Testis (tissue), 3 donors: ENCODE data around the gene BSN. TPM values are rescaled to one million over a fixed set of nuclear protein-coding genes. Genes with fewer than 3 reads are reported as not detected.
"Not testable (repeated sequence)": the region's sequence is repeated elsewhere in the genome, so short reads cannot be mapped to it uniquely, and the experiment has no call there.

Experiments used
- DNase-seq: peaks from one replicate; pipeline ENCODE4 v3.0.0-alpha.2; 2019
- H3K27ac ChIP-seq, 2 donors: fragments of 200-600 bp; sonication (generic); one replicate each; pipeline ENCODE4 v1.5.1; 2019
- H3K27me3 ChIP-seq: fragments of 200-600 bp; sonication (generic); one replicate; pipeline ENCODE4 v1.5.1; 2019
- H3K36me3 ChIP-seq: fragments of 200-600 bp; sonication (generic); one replicate; pipeline ENCODE4 v1.5.1; 2017; ENCODE audit warnings: low read depth; ENCODE audit errors: missing control alignments
- H3K4me1 ChIP-seq: fragments of 200-600 bp; sonication (generic); one replicate; pipeline ENCODE4 v1.5.1; 2019
- H3K4me3 ChIP-seq, 2 donors: fragments of 200-600 bp; sonication (generic); one replicate each; pipeline ENCODE4 v1.5.1; 2017 to 2019
- H3K9me3 ChIP-seq: fragments of 200-600 bp; sonication (generic); one replicate; pipeline ENCODE4 v1.5.1; 2017
- POLR2A ChIP-seq: fragments of 450-650 bp; IDR thresholded peaks from one replicate; pipeline ENCODE4 v1.6.1; 2017; ENCODE audit warnings: antibody characterized with exemption, mild to moderate bottlenecking, moderate library complexity
- WGBS, 2 donors: methylation state at CpG; one replicate each; pipeline ENCODE4 v1.1.5; 2018; 5-methylcytosine and 5-hydroxymethylcytosine counted together
- intact Hi-C: fragments of 100-400 bp; cut with DNase I; formaldehyde crosslinking; loops from one replicate; pipeline ENCODE4 v1.15.1; 2023; ENCODE audit warnings: low total_unique reads
- polyA plus RNA-seq: library from polyadenylated mRNA; stranded (reverse); fragments of 350-450 nt; fragmentation: Illumina TruSeq; extraction: RNeasy Lipid Tissue Mini Kit (QIAGEN cat#74804); gene quantifications from one replicate; pipeline ENCODE4 v1.2.3, GENCODE V29; 2014; ENCODE audit warnings: low read depth, low replicate concordance; ENCODE audit not compliant: insufficient read depth
- total RNA-seq, 2 donors: library from RNA; depleted of rRNA; stranded (reverse); fragments of >200 nt; gene quantifications; one replicate each; pipeline ENCODE4 v1.2.3, GENCODE V29; 2016
- TF ChIP-seq, protein P1 (sequence below), 3 experiments: fragments of 450-650 bp in 2 of 3; fragments of 200-600 bp in 1 of 3; sonication (generic) in 1 of 3; IDR thresholded peaks; one replicate each; pipeline ENCODE4 v1.5.1; 2016 to 2019; ENCODE audit warnings: antibody characterized with exemption in 3 of 3, mild to moderate bottlenecking in 2 of 3, moderate library complexity in 1 of 3

BSN gene
- total and polyA plus RNA-seq, 3 donors from 2014 or later, result 9.9 to 25.3 (median 18.9) TPM

GRCh38 chr3:49683162-49683561, 128.9 kb downstream of the BSN start:
- no peak overlapping the region for H3K27ac ChIP-seq
- DNase-seq, result no peak
- no peak overlapping the region for H3K4me3 ChIP-seq
- H3K9me3 ChIP-seq, result no peaks in the 10 kb centered on the region
- no peaks in the 10 kb centered on the region for H3K36me3 ChIP-seq
- intact Hi-C loops, result no loop called here
- no peaks in the 10 kb centered on the region for H3K27me3 ChIP-seq
- WGBS, 2 donors, result 79 to 100% methylated on average over 1 to 6 of the region's 6 CpGs
- no peaks in the 10 kb centered on the region for H3K4me1 ChIP-seq
- TF ChIP-seq, protein P1, sequence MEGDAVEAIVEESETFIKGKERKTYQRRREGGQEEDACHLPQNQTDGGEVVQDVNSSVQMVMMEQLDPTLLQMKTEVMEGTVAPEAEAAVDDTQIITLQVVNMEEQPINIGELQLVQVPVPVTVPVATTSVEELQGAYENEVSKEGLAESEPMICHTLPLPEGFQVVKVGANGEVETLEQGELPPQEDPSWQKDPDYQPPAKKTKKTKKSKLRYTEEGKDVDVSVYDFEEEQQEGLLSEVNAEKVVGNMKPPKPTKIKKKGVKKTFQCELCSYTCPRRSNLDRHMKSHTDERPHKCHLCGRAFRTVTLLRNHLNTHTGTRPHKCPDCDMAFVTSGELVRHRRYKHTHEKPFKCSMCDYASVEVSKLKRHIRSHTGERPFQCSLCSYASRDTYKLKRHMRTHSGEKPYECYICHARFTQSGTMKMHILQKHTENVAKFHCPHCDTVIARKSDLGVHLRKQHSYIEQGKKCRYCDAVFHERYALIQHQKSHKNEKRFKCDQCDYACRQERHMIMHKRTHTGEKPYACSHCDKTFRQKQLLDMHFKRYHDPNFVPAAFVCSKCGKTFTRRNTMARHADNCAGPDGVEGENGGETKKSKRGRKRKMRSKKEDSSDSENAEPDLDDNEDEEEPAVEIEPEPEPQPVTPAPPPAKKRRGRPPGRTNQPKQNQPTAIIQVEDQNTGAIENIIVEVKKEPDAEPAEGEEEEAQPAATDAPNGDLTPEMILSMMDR (IDR thresholded peaks at IDR 0.05), result no peak
- no peak for TF ChIP-seq POLR2A

GRCh38 chr3:49684453-49684852, 130.2 kb downstream of the BSN start:
- H3K36me3 ChIP-seq, H3K27me3 ChIP-seq, DNase-seq, intact Hi-C loops, H3K4me1 ChIP-seq, H3K27ac ChIP-seq, H3K4me3 ChIP-seq, H3K9me3 ChIP-seq: not testable (repeated sequence)
- 89% methylated on average over 2 of the region's 2 CpGs; no CpG with 5 or more reads in 1 of the 2 donors for WGBS, 2 donors

- H3K27ac ChIP-seq, H3K36me3 ChIP-seq, H3K9me3 ChIP-seq, H3K4me3 ChIP-seq, DNase-seq, H3K4me1 ChIP-seq, H3K27me3 ChIP-seq, intact Hi-C loops: not testable (repeated sequence)
- WGBS, 2 donors, result 82 to 93% methylated on average over 8 to 10 of the region's 10 CpGs
Measured at GRCh38 chr3:49685103-49685502, 130.8 kb downstream of the BSN start.

DNA sequence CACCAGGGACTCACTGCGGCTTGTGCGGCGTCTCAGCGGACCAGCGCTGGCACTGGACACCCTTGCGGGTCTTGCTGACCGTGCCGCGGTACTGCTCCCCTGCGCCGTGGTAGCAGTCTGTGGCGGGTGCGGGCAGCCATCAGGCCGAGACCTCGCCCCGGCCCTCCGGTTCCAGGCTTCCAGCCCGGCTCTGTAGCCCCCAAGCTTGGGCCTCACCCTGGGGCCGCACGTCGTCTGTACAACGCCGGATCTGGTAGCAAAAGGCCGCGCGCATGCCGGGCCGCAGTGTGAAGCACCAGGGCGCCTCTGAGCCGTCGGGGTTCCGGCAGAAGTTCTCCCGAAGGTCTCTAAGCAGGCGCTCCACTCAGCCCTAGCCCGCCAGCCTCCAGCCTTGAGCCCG, 131.6 kb downstream of the BSN start:
- 19 to 56% methylated on average over 6 to 18 of the region's 36 CpGs for WGBS, 2 donors
- DNase-seq, H3K27ac ChIP-seq, H3K4me1 ChIP-seq, H3K9me3 ChIP-seq, H3K36me3 ChIP-seq, H3K27me3 ChIP-seq, intact Hi-C loops: not testable (repeated sequence)
- peak overlapping the region in 1 of 2 donors; percentile 43 for H3K4me3 ChIP-seq

DNA sequence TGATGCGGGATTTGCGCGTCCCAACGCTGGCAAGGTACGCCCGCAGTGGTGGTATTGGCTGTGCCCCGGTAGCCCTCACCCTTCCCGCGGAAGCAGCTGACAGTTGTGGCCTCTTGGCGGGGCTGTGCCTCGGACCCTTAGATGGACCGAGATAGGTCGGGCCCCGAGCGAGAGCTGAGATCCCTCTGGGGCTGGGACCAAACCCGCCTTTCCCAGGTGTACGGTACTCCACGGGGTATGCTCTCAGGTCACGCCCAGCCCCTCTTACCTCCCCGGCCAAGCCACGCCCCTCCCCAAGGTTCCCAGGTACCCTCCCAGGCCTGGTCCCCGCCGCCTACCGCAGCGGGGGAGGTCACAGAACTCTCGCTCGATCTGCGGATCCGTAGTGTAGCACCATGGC, 132.1 kb downstream of the BSN start:
- H3K27me3 ChIP-seq, H3K36me3 ChIP-seq, H3K9me3 ChIP-seq, H3K27ac ChIP-seq, DNase-seq, intact Hi-C loops: not testable (repeated sequence)
- 6% methylated on average over 21 of the region's 29 CpGs; no CpG with 5 or more reads in 1 of the 2 donors for WGBS, 2 donors
- Histone ChIP-seq H3K4me1 (peaks cover 11% of the 10 kb centered on the region), H3K4me3 (peak overlapping the region; percentile 13 to 43)

DNA sequence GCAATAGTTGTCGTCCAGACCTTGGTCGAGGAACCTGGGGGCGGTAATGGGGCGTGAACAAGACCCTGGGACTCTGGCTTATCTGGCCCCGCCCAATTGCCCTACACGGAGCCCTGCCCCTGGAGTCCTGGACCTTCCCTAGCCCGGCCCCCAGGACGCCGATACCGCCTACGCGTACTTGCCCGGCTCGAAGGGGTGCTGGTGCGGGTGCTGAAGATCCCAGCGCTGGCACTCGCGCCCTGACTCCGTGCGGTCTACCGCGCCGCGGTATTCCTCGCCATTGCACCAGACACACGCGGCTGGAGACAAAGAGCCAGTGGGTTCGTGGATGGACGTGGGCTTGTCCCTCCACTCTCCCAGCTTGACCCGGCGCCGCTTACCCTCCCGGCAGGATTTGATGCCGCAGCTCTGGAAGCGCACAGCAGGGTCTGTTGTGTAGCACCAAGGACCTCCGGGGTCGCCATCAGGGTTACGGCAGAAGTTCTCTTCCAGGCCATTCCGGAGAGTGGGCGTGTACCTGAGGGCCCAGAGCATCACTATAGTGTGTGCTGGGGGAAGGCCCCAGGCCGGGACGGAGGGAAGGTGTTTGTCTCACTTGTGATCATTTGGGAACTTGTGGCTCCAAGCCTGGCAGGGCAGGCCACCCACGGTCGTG, 132.6 kb downstream of the BSN start:
- 14 to 23% methylated on average over 5 to 44 of the region's 44 CpGs for WGBS, 2 donors
- H3K9me3 ChIP-seq, intact Hi-C loops, H3K27ac ChIP-seq, H3K27me3 ChIP-seq, H3K36me3 ChIP-seq: not testable (repeated sequence)
- H3K4me3 ChIP-seq, result peak overlapping the region in 1 of 2 donors; percentile 43
- DNase-seq, result peak; percentile 60
- peaks cover 11% of the 10 kb centered on the region for H3K4me1 ChIP-seq

- H3K27me3 ChIP-seq, H3K4me3 ChIP-seq, DNase-seq, H3K27ac ChIP-seq, H3K9me3 ChIP-seq, H3K36me3 ChIP-seq, intact Hi-C loops: not testable (repeated sequence)
- 91 to 92% methylated on average over 9 to 12 of the region's 12 CpGs for WGBS, 2 donors
- H3K4me1 ChIP-seq, result peaks cover 11% of the 10 kb centered on the region
Measured at GRCh38 chr3:49687424-49687795, 133.1 kb downstream of the BSN start.

DNA sequence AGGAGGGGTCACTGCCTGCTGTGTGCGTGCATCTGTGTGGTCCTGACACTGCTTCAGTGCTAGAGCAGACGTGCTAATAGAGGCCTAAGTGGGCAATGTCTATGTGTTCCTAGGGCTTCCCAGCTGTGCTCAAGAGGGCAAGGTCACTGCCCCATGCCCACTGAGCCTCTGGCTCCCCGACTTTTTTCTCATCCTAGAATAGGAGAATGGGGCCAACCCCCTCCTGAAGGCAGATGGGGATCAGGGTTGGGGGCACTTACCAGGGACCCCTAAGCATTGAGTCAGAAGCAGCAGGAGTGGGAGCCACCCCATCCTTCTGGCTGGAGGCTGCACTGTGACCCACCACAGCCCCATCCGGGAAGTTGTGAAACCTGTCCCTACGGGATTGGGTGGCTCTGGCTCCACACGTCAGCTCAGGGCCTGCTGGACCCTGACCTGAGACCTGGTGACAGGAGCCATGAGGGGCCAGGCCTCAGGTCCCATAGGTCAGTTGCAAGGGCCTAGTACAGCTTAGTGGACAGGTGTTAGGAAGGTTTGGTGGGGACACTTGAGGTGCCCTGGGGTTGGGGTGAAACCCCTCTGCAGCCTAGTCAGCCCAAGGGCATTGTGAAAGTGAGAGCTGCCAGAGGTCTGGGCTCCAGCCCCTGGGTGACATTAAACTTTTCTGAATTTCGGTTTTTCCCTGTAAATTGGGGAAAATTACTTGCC, 134.2 kb downstream of the BSN start:
- WGBS, 2 donors, result 0 to 74% methylated on average over 1 to 7 of the region's 7 CpGs
- Histone ChIP-seq H3K4me3 (peak overlapping the region; percentile 89 to 98), H3K27ac (peak overlapping the region; percentile 77 to 82), H3K4me1 (peaks cover 11% of the 10 kb centered on the region)
- H3K27me3 ChIP-seq, H3K36me3 ChIP-seq, DNase-seq, intact Hi-C loops, H3K9me3 ChIP-seq: not testable (repeated sequence)
